MM.1S (cell line): ENCODE data around the gene PANX1.

Experiments
- DNase-seq: peaks from one replicate; pipeline ENCODE4 v3.0.0-alpha.2; 2015
- H2AFZ ChIP-seq: fragments of 300-600 bp; sonication (generic); 2 replicates; pipeline ENCODE4 v1.6.0; 2016; ENCODE audit warnings: antibody characterized with exemption, low read length
- H3F3A ChIP-seq: fragments of 300-600 bp; sonication (generic); 2 replicates; pipeline ENCODE4 v1.6.1; 2016; ENCODE audit warnings: mild to moderate bottlenecking, antibody characterized with exemption, low read length, moderate library complexity, mixed read lengths; ENCODE audit not compliant: insufficient read depth
- H3K27ac ChIP-seq: fragments of 300-600 bp; sonication (generic); 2 replicates; pipeline ENCODE4 v1.5.1; 2016; ENCODE audit warnings: mild to moderate bottlenecking, low read length
- H3K27me3 ChIP-seq: fragments of 300-600 bp; sonication (generic); replicated peaks from 2 replicates; pipeline ENCODE4 v1.6.0; 2016; ENCODE audit warnings: low read length; ENCODE audit not compliant: insufficient read depth
- H3K36me3 ChIP-seq: fragments of 300-600 bp; sonication (generic); replicated peaks from 2 replicates; pipeline ENCODE4 v1.6.1; 2016; ENCODE audit warnings: mild to moderate bottlenecking, low read length, mixed read lengths; ENCODE audit not compliant: insufficient read depth
- H3K4me1 ChIP-seq: fragments of 300-600 bp; sonication (generic); 2 replicates; pipeline ENCODE4 v1.6.1; 2016; ENCODE audit warnings: low read length, mixed read lengths
- H3K4me2 ChIP-seq: fragments of 300-600 bp; sonication (generic); 2 replicates; pipeline ENCODE4 v1.6.0; 2016; ENCODE audit warnings: low read depth, low read length
- H3K4me3 ChIP-seq: fragments of 300-600 bp; sonication (generic); 2 replicates; pipeline ENCODE4 v1.5.1; 2016; ENCODE audit warnings: low read length, mixed read lengths
- H3K79me2 ChIP-seq: fragments of 300-600 bp; sonication (generic); 2 replicates; pipeline ENCODE4 v1.6.1; 2016; ENCODE audit warnings: mixed run types, low read length, mixed read lengths
- H3K9ac ChIP-seq: fragments of 300-600 bp; sonication (generic); 2 replicates; pipeline ENCODE4 v1.6.1; 2016; ENCODE audit warnings: low read length, mixed read lengths
- H3K9me2 ChIP-seq: fragments of 300-600 bp; sonication (generic); replicated peaks from 2 replicates; pipeline ENCODE4 v1.6.1; 2016; ENCODE audit warnings: mild to moderate bottlenecking, low read length, mixed read lengths; ENCODE audit not compliant: insufficient read depth
- H3K9me3 ChIP-seq: fragments of 300-600 bp; sonication (generic); replicated peaks from 2 replicates; pipeline ENCODE4 v1.6.1; 2016; ENCODE audit warnings: mild to moderate bottlenecking, low read length, mixed read lengths; ENCODE audit not compliant: insufficient read depth
- H4K20me1 ChIP-seq: fragments of 300-600 bp; sonication (generic); 2 replicates; pipeline ENCODE4 v1.6.1; 2016; ENCODE audit warnings: mild to moderate bottlenecking, low read length, moderate library complexity, mixed read lengths; ENCODE audit not compliant: insufficient read depth
- CTCF ChIP-seq: fragments of 300-600 bp; sonication (generic); IDR thresholded peaks from 2 replicates; pipeline ENCODE4 v1.5.1; 2016; ENCODE audit warnings: antibody characterized with exemption, low read length, mixed read lengths
- EZH2 ChIP-seq: fragments of 300-600 bp; sonication (generic); optimal IDR thresholded peaks from 2 replicates; pipeline ENCODE3; 2017; ENCODE audit warnings: low read depth, mild to moderate bottlenecking, antibody characterized with exemption, low read length, mixed read lengths
- EZH2phosphoT487 ChIP-seq: fragments of 300-600 bp; sonication (generic); IDR thresholded peaks from 2 replicates; pipeline ENCODE4 v1.6.1; 2018; ENCODE audit warnings: antibody characterized with exemption, low read length

PANX1 gene

GRCh38 chr11:94107363-94107762 lies 21.3 kb upstream of the PANX1 start:
- no peak for DNase-seq

DNA sequence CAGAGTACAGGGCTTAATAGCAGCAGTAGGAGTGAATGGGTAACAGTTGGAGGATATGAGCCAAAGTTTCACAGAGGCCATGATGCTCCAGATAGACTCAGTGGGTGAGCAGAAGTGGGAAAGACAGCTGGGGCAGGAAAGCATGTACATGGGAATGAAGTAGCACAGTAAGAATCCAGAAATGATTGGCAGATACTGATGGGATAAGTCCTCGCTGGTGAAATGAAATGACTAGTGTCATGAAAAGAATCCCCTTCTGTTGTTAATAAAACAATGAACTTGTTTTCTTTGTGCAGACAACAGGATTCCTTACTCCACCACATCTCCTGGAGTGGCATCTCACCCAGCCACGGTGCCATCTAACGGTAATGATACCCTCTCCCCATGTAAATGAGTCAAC lies 17.4 kb upstream of the PANX1 start:
- no peaks in the 10 kb centered on the region for H3K79me2 ChIP-seq
- no peaks in the 10 kb centered on the region for H3K36me3 ChIP-seq
- no peaks in the 10 kb centered on the region for H3F3A ChIP-seq
- no peak overlapping the region for H3K9ac ChIP-seq
- no peaks in the 10 kb centered on the region for H3K9me2 ChIP-seq
- TF ChIP-seq EZH2, result no peak
- no peak for TF ChIP-seq EZH2phosphoT487
- TF ChIP-seq CTCF, result no peak
- no peaks in the 10 kb centered on the region for H3K27me3 ChIP-seq
- H3K4me1 ChIP-seq, result no peaks in the 10 kb centered on the region
- H2AFZ ChIP-seq, result no peak overlapping the region
- DNase-seq, result no peak
- no peak overlapping the region for H3K27ac ChIP-seq
- no peaks in the 10 kb centered on the region for H4K20me1 ChIP-seq
- H3K4me3 ChIP-seq, result no peak overlapping the region
- H3K4me2 ChIP-seq, result no peak overlapping the region
- H3K9me3 ChIP-seq, result no peaks in the 10 kb centered on the region

More at GRCh38 chr11:94107363-94107762, 21.3 kb upstream of the PANX1 start:
- Histone ChIP-seq H3K27me3 (no peaks in the 10 kb centered on the region), H3K4me3 (no peak overlapping the region), H2AFZ (no peak overlapping the region), H3K79me2 (no peaks in the 10 kb centered on the region), H3F3A (no peaks in the 10 kb centered on the region), H4K20me1 (no peaks in the 10 kb centered on the region), H3K9me2 (no peaks in the 10 kb centered on the region), H3K4me1 (no peaks in the 10 kb centered on the region), H3K27ac (no peak overlapping the region), H3K9me3 (no peaks in the 10 kb centered on the region), H3K36me3 (no peaks in the 10 kb centered on the region), H3K9ac (no peak overlapping the region), H3K4me2 (no peak overlapping the region)
- TF ChIP-seq EZH2 (no peak), EZH2phosphoT487 (no peak), CTCF (no peak)

- no peak for TF ChIP-seq CTCF
- no peak for TF ChIP-seq EZH2
- no peak for TF ChIP-seq EZH2phosphoT487
- no peak overlapping the region for H3K9ac ChIP-seq
- no peaks in the 10 kb centered on the region for H3K9me2 ChIP-seq
- H3K4me2 ChIP-seq, result no peak overlapping the region
- no peak overlapping the region for H3K27ac ChIP-seq
- H3K79me2 ChIP-seq, result no peaks in the 10 kb centered on the region
- H3K4me1 ChIP-seq, result no peaks in the 10 kb centered on the region
- H3K36me3 ChIP-seq, result no peaks in the 10 kb centered on the region
- H3K4me3 ChIP-seq, result no peak overlapping the region
- no peak overlapping the region for H2AFZ ChIP-seq
- no peaks in the 10 kb centered on the region for H3F3A ChIP-seq
- DNase-seq, result no peak
- H3K27me3 ChIP-seq, result no peaks in the 10 kb centered on the region
- no peaks in the 10 kb centered on the region for H4K20me1 ChIP-seq
- H3K9me3 ChIP-seq, result no peaks in the 10 kb centered on the region
Measured at GRCh38 chr11:94111660-94112059, 17.0 kb upstream of the PANX1 start.
